Neutrophil (primary cell): ENCODE measurements around the gene TTN.

Source experiments
- H3K27ac ChIP-seq: fragments of 200-600 bp; sonication (generic); 2 replicates; pipeline ENCODE4 v1.5.1; 2016; ENCODE audit warnings: mild to moderate bottlenecking, moderate library complexity
- H3K27me3 ChIP-seq: fragments of 200-600 bp; sonication (generic); 2 replicates; pipeline ENCODE4 v1.6.0; 2016; ENCODE audit warnings: mild to moderate bottlenecking
- H3K36me3 ChIP-seq: fragments of 200-600 bp; sonication (generic); 2 replicates; pipeline ENCODE4 v1.5.1; 2017
- H3K4me1 ChIP-seq, 2 experiments: fragments of 200-600 bp in 1 of 2; sonication (generic) in 1 of 2; 1 replicate in 1 of 2; 2 replicates in 1 of 2; pipeline versions ENCODE4 v1.5.1 to v1.6.1; 2013 to 2016; ENCODE audit warnings: low read depth in 1 of 2, low read length in 1 of 2, mild to moderate bottlenecking in 1 of 2, moderate library complexity in 1 of 2; ENCODE audit not compliant: control insufficient read depth in 1 of 2, insufficient read depth in 1 of 2
- H3K4me3 ChIP-seq, 2 experiments: fragments of 200-600 bp in 1 of 2; sonication (generic) in 1 of 2; 1 replicate in 1 of 2; 2 replicates in 1 of 2; pipeline ENCODE4 v1.5.1; 2013 to 2016; ENCODE audit warnings: low read depth in 1 of 2, low read length in 1 of 2, mild to moderate bottlenecking in 1 of 2, moderate library complexity in 1 of 2
- H3K9me3 ChIP-seq: fragments of 200-600 bp; sonication (generic); 2 replicates; pipeline ENCODE4 v1.5.1; 2016
- CTCF ChIP-seq: fragments of 200-600 bp; sonication (generic); IDR thresholded peaks from 2 replicates; pipeline ENCODE4 v1.5.1; 2016; ENCODE audit warnings: antibody characterized with exemption

TTN gene

GRCh38 chr2:178800510-178800909 lies 6.7 kb downstream of the TTN start:
- H3K27ac ChIP-seq = no peak overlapping the region
- H3K36me3 ChIP-seq = no peaks in the 10 kb centered on the region
- no peaks in the 10 kb centered on the region for H3K9me3 ChIP-seq
- H3K27me3 ChIP-seq = no peaks in the 10 kb centered on the region
- TF ChIP-seq CTCF = no peak
- no peak overlapping the region for H3K4me3 ChIP-seq
- no peaks in the 10 kb centered on the region for H3K4me1 ChIP-seq

GRCh38 chr2:178799305-178799704 lies 7.9 kb downstream of the TTN start:
- no peaks in the 10 kb centered on the region for H3K4me1 ChIP-seq
- no peak overlapping the region for H3K4me3 ChIP-seq
- no peaks in the 10 kb centered on the region for H3K9me3 ChIP-seq
- no peaks in the 10 kb centered on the region for H3K36me3 ChIP-seq
- H3K27ac ChIP-seq = no peak overlapping the region
- no peak for TF ChIP-seq CTCF
- no peaks in the 10 kb centered on the region for H3K27me3 ChIP-seq

DNA sequence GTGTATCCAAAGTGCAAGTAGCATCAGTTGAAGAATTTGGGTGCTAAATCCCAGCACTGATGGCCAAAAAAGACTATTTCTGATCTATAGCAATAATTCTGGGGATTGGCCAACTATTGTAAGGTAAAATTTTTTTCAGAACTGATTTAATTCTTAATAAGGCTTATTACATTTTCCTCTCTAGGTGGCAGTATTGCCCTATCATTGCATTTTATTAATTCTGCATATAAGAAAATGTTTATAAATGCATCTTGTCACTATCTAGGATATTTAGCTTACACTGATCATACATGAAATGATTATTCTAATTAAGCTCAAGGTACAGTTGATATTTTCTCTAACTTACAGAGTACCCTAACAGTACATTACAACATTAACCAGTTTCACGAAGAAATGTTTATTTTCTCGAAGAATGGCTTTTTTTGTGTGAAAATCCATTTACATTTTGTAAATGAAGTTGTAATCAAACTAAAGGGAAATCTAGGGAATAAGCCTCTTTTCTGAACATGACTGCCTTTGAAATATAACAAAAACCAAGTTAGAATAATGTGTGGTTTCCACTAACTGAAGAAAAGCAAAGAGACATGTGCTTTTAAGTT lies 11.0 kb downstream of the TTN start:
- Histone ChIP-seq H3K36me3 (no peaks in the 10 kb centered on the region), H3K4me3 (no peak overlapping the region), H3K9me3 (no peaks in the 10 kb centered on the region), H3K27me3 (no peaks in the 10 kb centered on the region), H3K4me1 (no peaks in the 10 kb centered on the region), H3K27ac (no peak overlapping the region)
- no peak for TF ChIP-seq CTCF

DNA sequence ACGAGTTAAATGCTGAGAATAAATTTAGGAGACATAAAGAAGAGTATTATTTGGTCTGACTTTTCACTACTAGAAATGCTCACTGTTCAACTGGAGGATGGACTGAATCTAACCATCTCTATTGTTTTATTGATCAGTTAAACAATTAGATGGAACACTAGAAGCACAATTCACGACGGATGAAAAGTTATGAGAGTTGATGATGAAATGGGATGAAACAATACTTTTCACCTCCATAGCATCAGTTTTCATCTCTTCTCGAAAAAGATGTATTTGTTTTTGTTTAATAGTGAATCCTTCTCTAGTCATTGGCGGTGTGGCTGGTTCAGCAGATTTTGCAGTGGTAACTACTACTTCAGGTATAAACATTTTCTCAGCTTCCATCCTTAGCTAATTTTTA lies 19.3 kb downstream of the TTN start:
- no peak overlapping the region for H3K27ac ChIP-seq
- H3K9me3 ChIP-seq = no peaks in the 10 kb centered on the region
- no peaks in the 10 kb centered on the region for H3K4me1 ChIP-seq
- no peak overlapping the region for H3K4me3 ChIP-seq
- TF ChIP-seq CTCF = no peak
- no peaks in the 10 kb centered on the region for H3K36me3 ChIP-seq
- H3K27me3 ChIP-seq = no peaks in the 10 kb centered on the region

- Histone ChIP-seq H3K36me3 (no peaks in the 10 kb centered on the region), H3K4me3 (no peak overlapping the region)
- TF ChIP-seq CTCF = no peak
Measured at GRCh38 chr2:178787155-178787554, 20.1 kb downstream of the TTN start.

DNA sequence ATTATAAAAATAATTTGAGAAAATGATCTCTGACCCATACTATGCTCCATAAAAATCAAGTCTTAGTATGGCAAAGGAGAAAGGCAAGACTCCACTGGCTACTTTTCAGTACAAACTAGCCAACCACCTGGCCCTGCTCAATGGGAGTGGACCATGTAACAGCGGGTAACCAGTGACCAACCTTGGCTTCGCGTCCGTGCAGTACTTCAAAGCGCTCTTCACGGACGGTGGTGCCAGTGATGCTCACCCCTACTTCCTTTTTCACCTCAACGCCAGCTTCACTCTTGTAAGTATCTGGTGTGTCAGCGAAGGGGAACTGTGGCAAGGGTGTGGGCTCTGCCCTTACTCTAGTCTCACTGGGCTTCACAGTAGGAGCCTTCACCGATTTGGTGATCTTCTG lies 23.3 kb downstream of the TTN start:
- Histone ChIP-seq H3K27ac (no peak overlapping the region), H3K4me1 (no peaks in the 10 kb centered on the region), H3K4me3 (no peak overlapping the region), H3K27me3 (no peaks in the 10 kb centered on the region), H3K36me3 (no peaks in the 10 kb centered on the region), H3K9me3 (no peaks in the 10 kb centered on the region)
- TF ChIP-seq CTCF = no peak

More at GRCh38 chr2:178787155-178787554, 20.1 kb downstream of the TTN start:
- no peaks in the 10 kb centered on the region for H3K4me1 ChIP-seq
- H3K27ac ChIP-seq = no peak overlapping the region
- no peaks in the 10 kb centered on the region for H3K9me3 ChIP-seq
- H3K27me3 ChIP-seq = no peaks in the 10 kb centered on the region
